NCI-H2081 (cell line): ENCODE results near the gene ZBTB42.
A peak's percentile ranks its signal among the peaks of the same experiment; 100 is the strongest.
"Not testable (repeated sequence)": the region's sequence is repeated elsewhere in the genome, so short reads cannot be mapped to it uniquely, and the experiment has no call there.

Experiments used
- DNase-seq, 2 experiments: peaks; one replicate each; lab custom pipeline; 2025; lab: John Stamatoyannopoulos, UW

ZBTB42 gene

DNA sequence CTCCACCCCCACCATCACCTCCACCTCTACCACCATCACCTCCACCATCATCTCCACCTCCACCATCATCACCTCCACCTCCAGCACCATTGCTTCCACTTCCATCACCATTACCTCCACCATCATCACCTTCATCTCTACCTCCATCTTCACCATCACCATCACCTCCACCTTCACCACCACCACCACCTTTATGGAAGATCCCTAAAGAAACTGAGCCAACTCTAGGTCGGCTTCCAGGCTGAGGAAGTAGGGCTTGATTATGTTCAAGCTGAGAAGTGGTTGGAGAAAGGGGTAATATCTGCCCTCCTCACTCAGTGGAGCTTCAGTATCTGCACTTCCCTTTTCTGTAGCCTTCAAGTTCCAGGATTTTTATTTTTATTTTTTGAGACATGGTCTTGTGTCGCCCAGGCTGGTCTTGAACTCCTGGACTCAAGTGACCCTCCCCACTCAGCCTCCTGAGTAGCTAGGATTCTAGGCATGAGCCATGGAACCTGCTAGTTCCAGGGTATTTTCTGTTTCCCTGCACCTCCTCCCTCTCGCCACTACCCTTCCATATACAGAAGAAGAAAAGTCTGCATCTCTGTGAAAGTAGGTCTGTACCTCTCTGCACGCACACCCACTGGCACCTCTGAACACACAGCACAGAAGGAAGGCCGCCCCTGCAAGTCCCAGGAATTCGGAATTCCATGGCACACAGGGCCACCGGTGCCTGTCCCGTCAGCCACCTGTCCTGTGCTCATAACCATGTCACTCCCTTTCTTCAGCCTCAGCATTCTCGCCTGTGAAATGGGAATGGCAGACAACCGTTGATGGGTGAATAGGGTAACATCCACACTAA is 5.9 kb downstream of the ZBTB42 start:
- no peak for DNase-seq

DNA sequence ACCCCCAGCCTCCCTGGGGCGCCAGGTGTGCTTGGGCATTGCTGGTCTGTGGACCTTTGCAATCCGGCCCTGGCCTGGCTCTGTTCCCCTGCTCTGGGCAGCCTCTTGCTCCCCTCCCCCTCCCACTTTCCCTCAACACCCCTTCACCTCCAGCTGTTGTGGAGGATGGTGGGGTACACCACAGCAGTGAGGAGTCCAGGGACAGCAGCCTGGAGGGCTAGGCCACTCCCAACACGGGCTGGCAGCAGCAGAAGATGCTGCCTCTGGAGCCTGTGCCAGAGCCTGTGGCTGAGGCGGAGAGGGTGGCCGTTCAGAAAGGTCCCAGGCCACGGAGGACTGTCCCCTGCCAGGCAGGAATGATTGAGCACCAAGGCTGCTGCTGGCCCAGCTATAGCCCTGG is 7.6 kb downstream of the ZBTB42 start:
- DNase-seq: no peak

DNA sequence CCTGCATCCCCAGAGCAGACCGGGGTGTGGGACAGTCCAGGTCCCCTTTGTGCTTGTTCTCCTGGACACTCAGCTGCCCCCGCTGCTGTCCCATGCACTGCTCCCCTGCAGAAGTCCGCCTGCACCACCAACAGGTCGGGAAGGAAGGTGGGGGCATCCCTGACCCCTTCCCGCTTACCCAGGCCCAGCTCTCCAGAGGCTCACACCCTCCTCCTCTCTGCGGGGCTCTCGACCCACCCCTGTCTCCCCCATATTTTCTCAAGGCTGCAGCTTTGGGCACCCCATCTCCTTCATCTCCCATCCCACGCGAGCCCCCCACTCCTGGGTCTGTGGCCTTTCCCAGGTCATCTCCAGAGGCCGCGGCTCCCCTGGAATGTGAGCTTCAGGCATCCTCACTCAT is 9.4 kb downstream of the ZBTB42 start:
- no peak for DNase-seq

DNA sequence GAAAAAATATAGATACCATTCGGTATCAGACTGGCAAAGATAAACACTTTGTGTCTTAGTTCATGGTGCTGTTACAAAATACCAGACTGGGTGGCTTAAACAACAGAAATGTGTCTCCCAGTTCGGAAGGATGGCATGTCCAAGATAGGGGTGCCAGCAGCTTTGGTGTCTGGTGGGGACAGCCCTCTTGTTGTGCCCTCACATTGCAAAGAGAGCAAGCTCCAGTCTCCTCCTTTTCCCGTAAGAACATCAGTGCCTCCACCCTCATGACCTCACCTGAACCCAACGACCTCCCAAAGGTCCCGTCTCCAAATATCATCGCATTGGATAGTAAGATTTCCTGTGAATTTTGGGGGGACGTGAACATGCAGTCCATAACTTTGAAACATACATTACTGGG is 12.4 kb downstream of the ZBTB42 start:
- no peak for DNase-seq

DNA sequence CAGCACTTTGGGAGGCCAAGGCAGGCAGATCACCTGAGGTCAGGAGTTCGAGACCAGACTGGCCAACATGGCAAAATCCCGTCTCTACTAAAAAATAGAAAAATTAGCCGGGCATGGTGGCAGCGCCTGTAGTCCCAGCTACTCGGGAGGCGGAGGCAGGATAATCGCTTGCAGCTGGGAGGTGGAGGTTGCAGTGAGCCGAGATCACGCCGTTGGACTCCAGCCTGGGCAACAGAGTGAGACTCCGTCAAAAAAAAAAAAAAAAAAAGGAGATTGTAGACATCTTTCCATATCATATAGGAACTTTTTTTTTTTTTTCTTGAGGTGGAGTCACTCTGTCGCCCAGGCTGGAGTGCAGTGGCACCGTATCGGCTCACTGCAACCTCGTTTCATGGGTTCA is 13.8 kb downstream of the ZBTB42 start:
- DNase-seq: not testable (repeated sequence)

DNA sequence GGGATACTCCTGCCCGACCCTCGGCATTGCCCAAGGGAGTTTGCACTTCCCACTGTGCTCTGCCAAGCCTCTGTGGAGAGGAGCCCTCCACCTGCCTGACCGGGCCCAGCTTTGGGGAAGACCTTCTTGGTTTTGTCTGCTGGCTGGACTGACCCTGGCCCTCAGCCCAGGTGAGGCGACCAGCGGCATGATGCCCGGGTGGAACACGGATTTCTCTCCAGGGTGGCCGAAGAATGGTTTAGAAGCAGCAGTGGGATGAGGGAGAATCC is 15.6 kb downstream of the ZBTB42 start:
- DNase-seq: no peak

DNA sequence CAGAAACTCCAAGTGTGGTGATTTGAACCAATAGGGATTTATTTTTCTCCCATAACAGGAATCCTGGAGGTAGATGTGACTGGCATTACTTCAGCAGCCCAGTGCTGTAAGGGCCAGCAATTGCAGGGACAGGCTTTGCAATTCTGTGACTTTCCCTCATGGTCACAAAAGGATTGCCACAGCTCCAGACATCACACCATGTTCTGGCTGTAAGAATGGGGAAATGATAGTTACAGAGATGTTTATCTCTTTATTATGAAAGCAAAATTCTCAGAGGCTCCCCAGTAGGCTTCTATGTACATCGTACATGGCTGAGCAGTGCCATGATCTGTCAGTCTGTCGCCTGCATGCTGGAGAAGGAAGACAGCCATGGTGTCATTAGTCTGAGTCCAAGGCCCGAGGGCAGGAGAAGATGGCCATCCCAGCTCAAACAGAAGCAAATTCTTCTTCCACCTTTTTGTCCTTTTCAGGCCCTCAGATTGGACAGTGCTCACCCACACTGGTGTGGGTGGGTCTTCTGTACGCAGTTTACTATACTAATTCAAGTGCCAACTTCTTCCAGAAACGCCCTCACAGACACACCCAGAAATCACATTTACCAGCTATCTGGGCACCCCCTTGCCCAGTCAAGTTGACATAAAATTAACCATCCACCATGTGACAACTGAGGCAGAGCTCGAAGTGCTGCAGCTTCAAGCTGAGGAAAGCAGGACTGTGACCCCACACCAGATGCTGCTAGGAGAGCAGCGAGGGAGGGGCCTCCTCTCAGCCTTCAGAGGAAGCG is 17.2 kb downstream of the ZBTB42 start:
- no peak for DNase-seq

DNA sequence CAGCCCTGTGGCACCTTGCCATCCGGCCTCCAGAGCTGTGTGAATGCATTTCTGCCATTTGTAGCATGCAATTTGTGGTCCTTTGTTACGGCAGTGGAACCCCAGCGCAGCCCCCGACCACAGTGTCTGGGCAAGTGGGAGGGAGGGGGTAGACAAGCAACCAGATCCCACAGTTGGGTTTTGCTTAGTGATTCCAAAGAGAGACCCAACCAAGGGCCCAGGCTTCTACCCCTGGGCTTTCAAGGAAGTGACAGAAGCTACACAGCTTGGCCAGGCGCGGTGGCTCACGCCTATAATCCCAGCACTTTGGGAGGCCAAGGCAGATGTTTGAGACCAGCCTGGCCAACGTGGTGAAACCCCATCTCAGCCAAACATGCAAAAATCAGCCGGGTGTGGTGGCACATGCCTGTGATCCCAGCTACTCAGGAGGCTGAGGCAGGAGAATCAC is 17.8 kb downstream of the ZBTB42 start:
- DNase-seq: no peak

DNA sequence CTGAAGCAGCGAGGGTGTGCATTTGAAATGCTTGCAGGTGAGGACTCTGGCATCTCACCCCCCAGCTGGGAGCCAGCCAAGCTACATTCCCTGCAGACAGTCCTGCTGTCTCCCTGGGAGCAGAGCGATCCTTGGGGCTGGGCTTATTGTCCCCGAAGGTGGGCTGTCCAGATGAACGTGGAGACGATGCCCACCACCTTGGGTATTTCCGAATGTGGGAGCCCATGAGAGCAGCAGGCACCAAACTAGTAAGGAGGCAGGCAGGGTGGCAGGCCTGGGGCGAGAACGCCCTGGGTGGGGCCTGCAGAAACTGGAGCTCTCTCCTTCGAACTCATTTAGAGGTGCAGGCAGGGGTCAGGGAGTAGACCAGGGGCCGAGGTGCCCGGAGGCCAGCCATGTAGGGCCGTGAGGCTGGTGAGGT is 18.5 kb downstream of the ZBTB42 start:
- no peak for DNase-seq

DNA sequence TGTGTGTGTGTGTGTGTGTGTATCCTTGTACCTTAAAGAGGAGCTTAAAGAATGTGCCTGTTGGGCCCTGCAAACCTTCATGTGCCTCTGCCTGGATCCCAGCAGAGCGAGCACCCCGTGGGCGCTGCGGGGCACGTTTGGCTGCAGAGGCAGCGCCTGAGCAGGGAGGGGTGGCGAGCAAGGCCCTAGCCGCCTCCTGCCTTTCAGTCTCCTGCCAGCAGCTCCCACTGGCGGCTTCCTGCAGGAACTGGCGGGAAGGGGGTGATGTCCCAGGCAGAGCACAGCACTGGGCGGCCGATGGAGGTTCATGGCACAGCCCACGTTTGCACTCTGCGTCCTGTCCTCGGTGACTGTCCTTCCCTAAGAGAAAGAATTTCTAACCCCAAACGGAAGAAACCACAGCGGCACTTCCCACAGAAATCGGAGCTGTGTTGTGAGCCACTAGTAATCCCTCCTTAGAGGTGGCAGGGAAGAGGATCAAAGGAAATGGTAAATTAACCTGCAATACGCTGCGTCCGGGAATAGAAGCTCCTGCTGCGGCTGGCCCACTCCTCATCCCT is 19.8 kb downstream of the ZBTB42 start:
- DNase-seq: peak in 1 of 2 experiments; percentile 56

DNA sequence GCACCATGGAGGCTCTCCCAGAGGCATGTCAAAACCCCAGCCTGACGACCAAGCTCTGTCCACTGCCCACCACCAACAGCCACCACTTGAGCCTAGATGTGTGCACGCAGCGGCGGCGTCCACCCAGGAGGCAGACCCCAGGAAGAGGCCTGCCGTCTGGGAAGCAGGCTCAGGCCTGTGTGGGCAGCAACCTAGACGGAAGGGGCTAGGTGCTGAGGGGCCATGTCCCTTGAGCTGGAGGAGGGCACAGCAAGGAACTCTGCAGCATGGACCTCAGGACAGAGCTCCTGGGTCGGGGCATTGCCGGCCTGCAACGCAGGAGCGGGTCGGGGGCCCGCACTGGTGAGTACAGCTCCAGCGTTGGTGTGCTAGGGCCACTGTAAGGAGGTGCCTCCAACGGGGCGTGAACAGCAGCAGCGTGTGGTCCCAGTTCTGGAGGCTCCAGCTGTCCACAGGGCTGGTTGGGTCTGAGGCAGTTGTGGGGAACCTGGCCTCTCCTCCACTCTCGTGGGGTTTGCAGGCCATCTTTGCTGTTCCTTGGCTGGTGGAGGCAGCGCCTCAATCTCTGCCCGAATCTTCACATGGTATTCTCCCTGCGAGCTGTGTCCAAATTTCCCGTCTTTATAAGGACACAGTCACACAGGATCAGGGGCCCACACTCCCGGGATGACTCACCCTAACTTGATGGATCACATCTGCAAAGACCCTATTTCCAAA is 20.5 kb downstream of the ZBTB42 start:
- no peak for DNase-seq

DNA sequence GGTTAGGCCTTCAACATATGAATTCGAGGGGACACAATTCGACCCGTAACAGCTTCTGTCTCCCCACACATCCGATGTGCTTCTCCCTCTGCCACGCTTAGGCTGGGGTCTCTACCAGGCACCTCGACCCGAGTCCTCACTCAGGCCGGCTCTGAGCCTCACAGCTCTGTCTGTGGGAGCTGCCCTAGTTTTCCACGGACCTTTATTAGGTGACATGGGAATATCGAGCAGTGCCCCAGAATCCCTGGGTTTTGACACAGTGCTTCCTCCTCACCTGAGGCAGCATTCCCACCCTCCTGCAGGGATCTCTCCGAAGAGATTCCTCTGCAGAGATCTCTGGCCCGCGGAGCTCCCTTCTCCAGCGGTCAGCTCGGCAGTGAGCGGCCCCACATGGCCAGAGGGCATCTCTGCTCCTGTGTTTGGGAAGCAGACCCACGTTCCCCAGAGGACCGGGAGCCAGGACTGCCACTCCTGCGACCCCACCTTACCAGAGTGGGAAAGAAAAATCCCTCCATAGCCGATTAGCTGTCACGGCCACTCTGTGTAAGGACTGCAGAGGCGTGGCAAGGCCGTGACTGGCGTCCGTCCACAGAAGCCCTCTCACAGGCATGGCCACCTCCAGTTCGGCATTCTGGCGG is 21.2 kb downstream of the ZBTB42 start:
- no peak for DNase-seq

DNA sequence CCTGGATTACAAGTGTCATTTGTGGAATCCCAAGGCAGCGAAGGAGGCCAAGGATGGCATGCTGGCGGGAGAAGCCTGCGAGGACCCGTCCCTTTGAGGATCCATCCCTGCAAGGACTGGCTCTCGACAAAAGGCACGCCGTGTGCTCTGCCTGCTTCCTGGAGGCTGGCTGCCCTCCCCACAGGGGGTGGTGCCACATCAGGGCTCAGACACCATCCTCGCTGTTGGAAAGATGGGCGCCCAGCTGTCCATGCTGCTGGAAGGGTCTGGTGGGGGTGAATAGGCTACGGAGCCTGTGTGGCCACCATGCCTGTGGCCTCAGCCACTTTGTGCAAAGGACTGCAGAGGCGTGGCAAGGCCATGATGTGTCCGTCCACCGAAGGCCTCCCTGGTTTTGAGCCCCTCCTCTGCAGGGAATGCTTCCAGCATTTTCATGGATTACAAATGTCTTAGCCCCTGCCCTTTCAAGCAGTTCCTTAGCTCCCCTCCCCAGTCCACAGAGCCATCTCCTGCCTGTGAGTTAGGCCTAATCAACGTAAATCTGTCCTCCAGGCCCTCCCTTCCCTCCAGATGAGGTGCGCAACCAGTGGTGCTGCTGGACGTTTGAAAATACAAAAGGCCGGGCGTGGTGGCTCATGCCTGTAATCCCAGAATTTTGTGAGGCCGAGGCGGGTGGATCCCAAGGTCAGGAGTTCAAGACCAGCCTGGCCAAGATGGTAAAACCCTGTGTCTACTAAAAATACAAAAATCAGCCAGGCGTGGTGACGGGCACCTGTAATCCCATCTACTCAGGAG is 22.1 kb downstream of the ZBTB42 start:
- DNase-seq: no peak

DNA sequence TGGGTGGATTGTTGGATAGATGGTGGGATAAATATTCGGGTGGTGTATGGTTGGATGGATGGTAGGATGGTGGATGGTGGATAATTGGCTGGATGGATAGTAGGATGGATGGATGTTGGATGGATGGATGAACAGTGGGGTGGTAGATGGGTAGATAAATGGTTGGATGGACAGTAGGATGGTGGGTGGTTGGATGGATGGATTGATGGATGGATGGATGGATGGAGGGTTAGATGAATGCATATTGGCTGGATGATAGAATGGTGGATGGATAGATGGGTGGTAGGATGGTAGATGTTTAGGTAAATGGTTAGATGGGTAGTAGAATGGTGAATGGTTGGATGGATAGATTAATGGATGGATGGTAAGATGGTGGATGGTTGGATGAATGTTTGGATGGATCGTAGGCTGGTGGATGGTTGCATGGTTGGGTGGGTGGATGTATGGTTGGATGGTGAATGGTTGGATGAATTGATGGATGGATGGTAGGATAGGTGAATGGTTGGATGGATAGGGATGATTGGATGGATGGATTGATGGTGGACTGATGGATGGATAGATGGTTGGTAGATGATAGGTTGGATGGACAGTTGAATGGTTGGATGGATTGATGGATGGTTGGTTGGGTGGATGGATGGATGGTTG is 23.6 kb downstream of the ZBTB42 start:
- no peak for DNase-seq

DNA sequence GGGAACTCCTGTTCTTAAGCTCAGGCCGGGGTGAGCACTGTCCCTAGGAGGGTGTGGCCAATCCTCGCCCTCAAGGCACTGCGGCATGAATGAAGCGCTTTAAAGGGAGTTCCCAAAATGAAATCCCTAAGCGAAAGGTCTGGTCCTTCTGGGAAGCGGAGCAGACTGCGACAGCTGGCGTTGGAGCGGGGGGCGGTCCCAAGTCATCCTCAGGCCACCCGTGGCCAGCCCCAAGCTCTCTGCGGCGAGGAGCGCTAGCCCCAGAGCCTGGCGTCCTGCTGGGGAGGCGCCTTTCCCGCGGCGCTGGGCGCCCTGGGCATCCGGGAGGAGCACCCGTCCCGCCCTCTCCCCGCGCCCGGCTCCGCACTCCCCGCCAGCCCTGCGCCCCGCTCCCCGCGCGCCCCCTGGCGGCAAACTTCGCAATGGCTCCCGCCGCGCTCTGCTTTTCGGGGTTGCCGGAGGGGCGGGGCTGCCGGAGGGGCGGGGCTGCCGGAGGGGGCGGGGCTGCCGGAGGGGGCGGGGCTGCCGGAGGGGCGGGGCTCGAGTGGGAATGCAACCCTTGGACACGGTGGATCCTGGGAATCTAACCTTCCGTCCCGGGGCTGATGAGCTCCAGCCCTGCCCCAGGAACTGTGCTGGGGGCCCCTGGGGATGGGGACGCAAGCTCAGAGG is 25.4 kb downstream of the ZBTB42 start:
- DNase-seq: peak; percentile 71 to 80

DNA sequence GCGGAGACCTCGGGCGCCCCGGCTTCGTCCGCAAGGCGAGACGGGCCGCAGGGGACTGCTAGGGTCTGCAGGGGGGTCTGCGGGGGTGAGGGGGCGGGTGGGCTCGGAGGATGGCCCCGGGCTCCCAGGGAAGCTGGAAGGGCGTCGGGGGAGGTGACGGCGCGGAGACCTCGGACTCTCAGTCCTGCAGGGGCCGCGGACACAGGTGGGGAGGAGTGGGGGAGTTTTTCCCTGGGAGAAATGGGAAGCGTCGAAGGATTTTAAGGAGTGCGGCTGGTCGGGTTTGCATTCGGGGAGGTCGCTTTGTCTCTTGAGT is 25.9 kb downstream of the ZBTB42 start:
- no peak for DNase-seq

DNA sequence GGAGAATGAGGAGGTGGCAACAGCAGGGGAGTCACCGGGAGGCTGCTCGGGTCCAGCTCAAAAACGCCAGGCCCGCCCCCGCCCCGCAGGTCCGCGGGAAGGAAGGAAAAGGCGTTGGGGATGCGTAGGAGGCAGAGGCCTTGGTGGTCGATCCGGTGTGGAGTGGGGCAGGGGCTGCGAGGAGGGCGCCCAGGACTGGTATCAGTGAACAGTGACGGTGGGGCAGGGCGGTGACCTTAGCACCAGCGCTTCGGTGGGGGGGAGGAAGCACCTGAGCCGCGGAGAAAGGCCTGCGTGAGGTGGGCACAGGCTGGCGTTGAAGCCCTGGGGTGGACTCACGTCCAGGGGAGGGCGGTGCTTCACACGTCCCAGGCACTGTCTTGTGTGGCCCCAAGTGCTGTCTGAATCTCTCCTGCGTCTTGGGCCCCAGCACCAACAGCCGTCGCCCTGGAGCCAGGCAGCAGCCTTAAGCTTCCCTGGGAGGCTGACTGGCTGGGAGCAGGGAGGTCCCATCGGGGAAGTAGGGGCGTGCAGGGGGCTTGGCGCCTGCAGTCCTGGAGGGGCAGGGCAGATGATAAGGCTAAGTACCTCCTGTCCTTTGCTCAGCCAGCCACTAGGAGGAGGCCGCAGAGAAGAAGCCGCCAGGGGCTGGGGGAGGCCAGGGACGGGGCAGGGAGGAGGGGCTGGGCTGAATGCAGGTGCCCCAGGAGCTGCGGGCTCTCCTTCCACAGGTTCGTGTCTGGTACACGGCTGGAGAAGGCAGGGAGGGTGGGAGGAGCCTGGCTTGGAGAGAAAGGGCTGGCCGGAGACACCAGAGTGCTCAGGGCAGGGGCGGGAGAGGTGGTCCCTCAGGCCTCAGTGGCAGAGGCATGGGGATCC is 26.5 kb downstream of the ZBTB42 start:
- peak; percentile 27 to 41 for DNase-seq

DNA sequence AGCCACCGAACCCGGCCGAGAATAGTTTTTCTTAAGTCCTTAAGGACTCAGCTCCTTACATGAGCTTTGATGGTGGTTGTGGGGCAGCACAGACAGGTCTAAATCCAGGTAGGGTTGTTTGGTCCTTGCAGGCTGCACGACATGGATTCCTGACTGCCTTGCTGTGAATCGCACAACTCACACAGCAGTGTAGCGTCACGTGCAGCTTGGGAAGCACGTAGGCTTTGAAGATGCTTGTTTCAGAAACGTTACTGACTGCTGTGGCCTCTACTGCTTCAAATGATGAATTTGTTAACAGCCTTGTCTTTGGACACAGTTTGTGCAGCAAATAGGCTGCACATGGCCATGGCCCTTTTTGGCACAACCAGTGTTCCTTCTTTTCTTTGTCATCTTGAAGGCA is 29.9 kb downstream of the ZBTB42 start:
- DNase-seq: no peak
